Smooth muscle cell (in vitro differentiated cells): ENCODE data around the gene SGO1. TPM values are rescaled to one million over a fixed set of nuclear protein-coding genes. Genes with fewer than 3 reads are reported as not detected.
A peak's percentile ranks its signal among the peaks of the same experiment; 100 is the strongest.

Source experiments
- DNase-seq: peaks from one replicate; lab custom pipeline; 2025; ENCODE audit not compliant: unreplicated experiment; lab: John Stamatoyannopoulos, UW
- H2AFZ ChIP-seq: fragments of 200-600 bp; sonication (generic); 2 replicates; pipeline ENCODE4 v1.6.0; 2016; ENCODE audit warnings: antibody characterized with exemption, low read depth, mild to moderate bottlenecking
- H3F3A ChIP-seq: fragments of 200-600 bp; sonication (generic); 2 replicates; pipeline ENCODE4 v1.6.0; 2017; ENCODE audit warnings: antibody characterized with exemption, low read depth
- H3K27ac ChIP-seq: fragments of 200-600 bp; sonication (generic); 2 replicates; pipeline ENCODE4 v1.5.1; 2016; ENCODE audit warnings: low read depth, mild to moderate bottlenecking
- H3K27me3 ChIP-seq: fragments of 200-600 bp; sonication (generic); 2 replicates; pipeline ENCODE4 v1.6.1; 2016; ENCODE audit warnings: low read depth, mild to moderate bottlenecking
- H3K36me3 ChIP-seq: fragments of 200-600 bp; sonication (generic); 2 replicates; pipeline ENCODE4 v1.5.1; 2016; ENCODE audit warnings: low read depth
- H3K4me1 ChIP-seq: fragments of 200-600 bp; sonication (generic); 2 replicates; pipeline ENCODE4 v1.5.1; 2016; ENCODE audit warnings: low read depth
- H3K4me2 ChIP-seq: fragments of 200-600 bp; sonication (generic); 2 replicates; pipeline ENCODE4 v1.6.0; 2016; ENCODE audit warnings: mild to moderate bottlenecking
- H3K4me3 ChIP-seq: fragments of 200-600 bp; sonication (generic); 2 replicates; pipeline ENCODE4 v1.5.1; 2016; ENCODE audit warnings: mild to moderate bottlenecking
- H3K79me2 ChIP-seq: fragments of 200-600 bp; sonication (generic); 2 replicates; pipeline ENCODE4 v1.6.0; 2016; ENCODE audit warnings: low read depth, mild to moderate bottlenecking
- H3K9ac ChIP-seq: fragments of 200-600 bp; sonication (generic); 2 replicates; pipeline ENCODE4 v1.6.0; 2016; ENCODE audit warnings: low read depth
- H3K9me3 ChIP-seq: fragments of 200-600 bp; sonication (generic); replicated peaks from 2 replicates; pipeline ENCODE4 v1.5.1; 2016; ENCODE audit warnings: low read depth
- H4K20me1 ChIP-seq: fragments of 200-600 bp; sonication (generic); 2 replicates; pipeline ENCODE4 v1.6.0; 2016; ENCODE audit warnings: low read depth
- WGBS: methylation state at CpG from one replicate; pipeline ENCODE4 v1.1.7; 2016; ENCODE audit warnings: low lambda C conversion rate; 5-methylcytosine and 5-hydroxymethylcytosine counted together
- polyA plus RNA-seq: library from polyadenylated mRNA; unstranded; fragments of >200 nt; fragmentation: Nextera tagmentation; extraction: Ambion mirVana; gene quantifications from 2 replicates; pipeline ENCODE4 v1.2.1, GENCODE V29; 2016
- total RNA-seq: library from RNA; depleted of rRNA; stranded (reverse); fragments of >200 nt; gene quantifications from 2 replicates; pipeline ENCODE4 v1.2.3, GENCODE V29; 2014
- TF ChIP-seq, protein P1 (sequence below): fragments of 200-600 bp; sonication (generic); IDR thresholded peaks from 2 replicates; pipeline ENCODE4 v1.5.1; 2017; ENCODE audit warnings: borderline replicate concordance, mild to moderate bottlenecking, antibody characterized with exemption; ENCODE audit not compliant: insufficient read depth, poor library complexity, severe bottlenecking

Gene SGO1
- total and polyA plus RNA-seq, 2 experiments from 2014 or later, result 4.1 to 5.4 TPM

DNA sequence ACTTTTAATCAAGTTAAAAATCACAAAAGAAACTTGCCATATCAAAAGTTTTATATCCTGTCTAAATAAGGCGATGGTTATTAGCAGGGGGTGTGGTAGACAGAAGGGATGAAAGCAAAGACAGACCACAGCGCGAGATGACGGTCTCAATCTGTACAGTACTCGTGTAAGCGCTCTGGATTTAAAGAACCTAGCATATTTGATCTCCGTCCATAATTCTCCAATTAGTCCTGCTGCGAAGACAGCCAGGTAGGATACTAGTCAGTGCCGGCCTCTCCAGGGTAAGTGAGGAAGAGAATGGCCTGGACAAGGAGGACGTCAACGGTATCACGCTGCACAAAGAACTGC lies 701 bp downstream of the SGO1 start:
- WGBS, result under 1% methylated on average over 12 of the region's 12 CpGs
- Histone ChIP-seq H3K27me3 (no peaks in the 10 kb centered on the region), H3K4me1 (peaks cover 17% of the 10 kb centered on the region), H3K9ac (peak overlapping the region; percentile 59), H3K79me2 (peaks cover 11% of the 10 kb centered on the region), H3K4me3 (peak overlapping the region; percentile 76), H3K4me2 (peak overlapping the region; percentile 94), H3K27ac (no peak overlapping the region), H3K9me3 (no peaks in the 10 kb centered on the region), H3K36me3 (no peaks in the 10 kb centered on the region), H2AFZ (peak overlapping the region; percentile 98), H3F3A (no peaks in the 10 kb centered on the region), H4K20me1 (no peaks in the 10 kb centered on the region)
- TF ChIP-seq, protein P1, sequence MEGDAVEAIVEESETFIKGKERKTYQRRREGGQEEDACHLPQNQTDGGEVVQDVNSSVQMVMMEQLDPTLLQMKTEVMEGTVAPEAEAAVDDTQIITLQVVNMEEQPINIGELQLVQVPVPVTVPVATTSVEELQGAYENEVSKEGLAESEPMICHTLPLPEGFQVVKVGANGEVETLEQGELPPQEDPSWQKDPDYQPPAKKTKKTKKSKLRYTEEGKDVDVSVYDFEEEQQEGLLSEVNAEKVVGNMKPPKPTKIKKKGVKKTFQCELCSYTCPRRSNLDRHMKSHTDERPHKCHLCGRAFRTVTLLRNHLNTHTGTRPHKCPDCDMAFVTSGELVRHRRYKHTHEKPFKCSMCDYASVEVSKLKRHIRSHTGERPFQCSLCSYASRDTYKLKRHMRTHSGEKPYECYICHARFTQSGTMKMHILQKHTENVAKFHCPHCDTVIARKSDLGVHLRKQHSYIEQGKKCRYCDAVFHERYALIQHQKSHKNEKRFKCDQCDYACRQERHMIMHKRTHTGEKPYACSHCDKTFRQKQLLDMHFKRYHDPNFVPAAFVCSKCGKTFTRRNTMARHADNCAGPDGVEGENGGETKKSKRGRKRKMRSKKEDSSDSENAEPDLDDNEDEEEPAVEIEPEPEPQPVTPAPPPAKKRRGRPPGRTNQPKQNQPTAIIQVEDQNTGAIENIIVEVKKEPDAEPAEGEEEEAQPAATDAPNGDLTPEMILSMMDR, result no peak
- DNase-seq, result no peak

DNA sequence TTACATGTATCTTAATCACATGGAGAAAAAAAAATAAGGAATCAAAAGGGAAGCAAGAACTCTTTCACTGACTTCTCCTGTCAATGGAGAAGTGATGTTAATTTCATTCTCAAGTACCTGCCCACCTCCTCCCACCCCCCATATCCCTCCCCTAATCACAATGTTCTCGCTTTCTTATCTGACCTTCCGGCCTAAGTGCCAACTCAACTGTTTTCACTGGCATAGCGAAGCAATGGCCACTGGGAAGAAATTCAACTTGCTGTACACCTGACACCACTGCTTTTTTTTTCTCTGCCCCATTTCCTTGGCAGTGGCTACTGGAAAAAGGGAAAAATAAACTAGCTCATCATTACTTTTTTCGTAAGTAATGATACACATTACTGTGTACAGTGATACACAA lies 3.8 kb downstream of the SGO1 start:
- no peak overlapping the region for H2AFZ ChIP-seq
- H3K36me3 ChIP-seq, result no peaks in the 10 kb centered on the region
- no peaks in the 10 kb centered on the region for H3K9me3 ChIP-seq
- H3K27ac ChIP-seq, result no peak overlapping the region
- no peak overlapping the region for H3K4me2 ChIP-seq
- TF ChIP-seq, protein P1, result no peak
- peaks cover 14% of the 10 kb centered on the region for H3K4me1 ChIP-seq
- H3K79me2 ChIP-seq, result peaks cover 11% of the 10 kb centered on the region
- 97% methylated on average over 4 of the region's 4 CpGs for WGBS
- DNase-seq, result no peak
- no peaks in the 10 kb centered on the region for H3K27me3 ChIP-seq
- no peaks in the 10 kb centered on the region for H4K20me1 ChIP-seq
- no peak overlapping the region for H3K9ac ChIP-seq
- H3K4me3 ChIP-seq, result no peak overlapping the region
- no peaks in the 10 kb centered on the region for H3F3A ChIP-seq

DNA sequence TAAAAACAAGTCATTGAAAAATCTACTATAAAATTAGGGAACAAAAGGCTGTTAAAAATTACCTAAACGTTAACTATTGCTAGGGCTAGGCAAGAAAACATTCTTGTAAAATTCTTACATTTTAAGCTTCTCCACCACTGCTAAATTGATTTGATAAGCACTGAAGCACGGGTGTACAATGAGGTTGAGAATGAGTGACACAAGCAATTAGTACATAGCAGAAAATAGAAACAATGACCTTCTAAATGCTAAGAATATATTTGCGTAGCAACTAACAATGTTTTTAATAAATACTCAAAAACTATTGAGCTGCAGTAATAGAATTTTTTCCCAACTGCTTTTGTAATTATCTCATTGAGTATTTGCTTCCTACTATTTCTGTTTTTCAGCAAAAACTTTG lies 4.7 kb downstream of the SGO1 start:
- H3K9ac ChIP-seq, result no peak overlapping the region
- H4K20me1 ChIP-seq, result no peaks in the 10 kb centered on the region
- H3K4me1 ChIP-seq, result peaks cover 8% of the 10 kb centered on the region
- no peak for DNase-seq
- TF ChIP-seq, protein P1, result no peak
- no peaks in the 10 kb centered on the region for H3K36me3 ChIP-seq
- H3K4me2 ChIP-seq, result no peak overlapping the region
- H3K27me3 ChIP-seq, result no peaks in the 10 kb centered on the region
- no peak overlapping the region for H3K4me3 ChIP-seq
- WGBS, result 97% methylated on average over 3 of the region's 3 CpGs
- H2AFZ ChIP-seq, result no peak overlapping the region
- H3K27ac ChIP-seq, result no peak overlapping the region
- H3F3A ChIP-seq, result no peaks in the 10 kb centered on the region
- peaks cover 11% of the 10 kb centered on the region for H3K79me2 ChIP-seq
- no peaks in the 10 kb centered on the region for H3K9me3 ChIP-seq

DNA sequence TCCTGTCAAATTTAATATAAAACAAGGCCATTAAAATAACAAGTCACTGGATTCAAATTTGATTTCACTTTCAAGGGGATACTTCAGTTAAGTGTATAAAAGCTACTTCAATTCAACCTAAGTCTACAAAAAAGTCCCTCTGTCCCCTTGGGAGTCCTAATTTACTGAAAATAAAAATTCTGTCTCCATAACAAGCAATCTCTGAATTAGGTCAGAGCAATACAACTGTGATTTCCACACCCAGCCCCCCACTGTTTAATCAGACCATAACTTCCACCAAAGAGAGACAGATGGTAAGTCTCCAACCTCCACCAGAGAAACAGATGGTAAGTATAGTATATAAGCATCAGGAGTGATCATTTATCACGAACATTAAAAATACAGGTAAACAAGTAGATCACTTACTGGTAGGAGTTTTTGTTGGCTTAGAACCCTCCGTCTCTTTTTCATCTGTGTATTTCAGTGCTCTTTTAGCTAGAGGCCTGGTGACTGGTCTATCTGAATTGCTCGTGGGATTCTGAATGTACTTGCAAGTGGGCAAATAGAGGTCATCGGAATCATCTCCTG lies 12.1 kb downstream of the SGO1 start:
- H3K4me2 ChIP-seq, result no peak overlapping the region
- H3K9ac ChIP-seq, result no peak overlapping the region
- no peak overlapping the region for H3K4me3 ChIP-seq
- no peaks in the 10 kb centered on the region for H3F3A ChIP-seq
- 98% methylated on average over 4 of the region's 4 CpGs for WGBS
- DNase-seq, result no peak
- TF ChIP-seq, protein P1, result no peak
- H4K20me1 ChIP-seq, result no peaks in the 10 kb centered on the region
- H3K27me3 ChIP-seq, result no peaks in the 10 kb centered on the region
- no peaks in the 10 kb centered on the region for H3K36me3 ChIP-seq
- H3K27ac ChIP-seq, result no peak overlapping the region
- no peaks in the 10 kb centered on the region for H3K4me1 ChIP-seq
- H3K9me3 ChIP-seq, result no peaks in the 10 kb centered on the region
- H2AFZ ChIP-seq, result no peak overlapping the region
- no peaks in the 10 kb centered on the region for H3K79me2 ChIP-seq
